ENCODE data around the gene PIGQ. TPM values are rescaled to one million over a fixed set of nuclear protein-coding genes. Genes with fewer than 3 reads are reported as not detected.

The PIGQ gene
- total and polyA plus RNA-seq, 2 of the 8 experiments (the other 6 are each of a cell fraction or from before 2014, with no cell fraction given), result 36.0 to 49.2 TPM

DNA sequence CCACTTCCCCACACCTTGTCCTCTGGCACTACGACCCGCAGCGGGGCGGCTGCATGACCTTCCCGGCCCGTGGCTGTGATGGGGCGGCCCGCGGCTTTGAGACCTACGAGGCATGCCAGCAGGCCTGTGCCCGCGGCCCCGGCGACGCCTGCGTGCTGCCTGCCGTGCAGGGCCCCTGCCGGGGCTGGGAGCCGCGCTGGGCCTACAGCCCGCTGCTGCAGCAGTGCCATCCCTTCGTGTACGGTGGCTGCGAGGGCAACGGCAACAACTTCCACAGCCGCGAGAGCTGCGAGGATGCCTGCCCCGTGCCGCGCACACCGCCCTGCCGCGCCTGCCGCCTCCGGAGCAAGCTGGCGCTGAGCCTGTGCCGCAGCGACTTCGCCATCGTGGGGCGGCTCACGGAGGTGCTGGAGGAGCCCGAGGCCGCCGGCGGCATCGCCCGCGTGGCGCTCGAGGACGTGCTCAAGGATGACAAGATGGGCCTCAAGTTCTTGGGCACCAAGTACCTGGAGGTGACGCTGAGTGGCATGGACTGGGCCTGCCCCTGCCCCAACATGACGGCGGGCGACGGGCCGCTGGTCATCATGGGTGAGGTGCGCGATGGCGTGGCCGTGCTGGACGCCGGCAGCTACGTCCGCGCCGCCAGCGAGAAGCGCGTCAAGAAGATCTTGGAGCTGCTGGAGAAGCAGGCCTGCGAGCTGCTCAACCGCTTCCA, 63.7 kb downstream of the PIGQ start:
- no peak overlapping the region for H3K18ac ChIP-seq (ENCODE audit: extremely low read depth, low read length)
- no peak overlapping the region for H2BK5ac ChIP-seq (ENCODE audit: low read depth, low read length)
- FAIRE-seq (no peak), DNase-seq (ENCODE audit: low read depth in 1 of 2, low spot score in 2 of 2) (no peak)
- no peak overlapping the region for H2BK12ac ChIP-seq (ENCODE audit: low read depth, low read length)
- H3K79me1 ChIP-seq (ENCODE audit: low read depth, low read length), result no peaks in the 10 kb centered on the region
- peaks cover 0 to 21% (median 3%) of the 10 kb centered on the region in 4 experiments; a peak in 4 of 8 replicates for H3K36me3 ChIP-seq (ENCODE audit: control insufficient read depth in 2 of 4, insufficient read depth in 4 of 4, low read length in 3 of 4)
- H3K4ac ChIP-seq (replicated peaks; ENCODE audit: insufficient read length, low read depth, low read length), result no peak overlapping the region
- peaks cover 0 to 6% of the 10 kb centered on the region in 2 experiments; a peak in 1 of 4 replicates for H3K79me2 ChIP-seq (ENCODE audit: control insufficient read depth in 1 of 2, insufficient read depth in 2 of 2, low read length in 2 of 2)
- no peak overlapping the region for H2AK5ac ChIP-seq (ENCODE audit: low read depth, low read length)
- H4K91ac ChIP-seq (replicated peaks; ENCODE audit: insufficient read length, low read length), result no peak overlapping the region
- no peak overlapping the region for H3K14ac ChIP-seq (ENCODE audit: insufficient read length)
- H2AFZ ChIP-seq (ENCODE audit: low read length), result no peak overlapping the region
- POLR2A ChIA-PET (ENCODE audit: partially characterized antibody), result interaction anchor here (0.7 to 2.2 kb wide), 6 partner anchors 12 to 263 kb away, joined by 3 to 5 read pairs (median 4); partner anchors contain the start of gene MRPL28
- H3K56ac ChIP-seq (replicated peaks; ENCODE audit: insufficient read length, low read depth, low read length), result no peak overlapping the region
- no peaks in the 10 kb centered on the region for H3K9me3 ChIP-seq (ENCODE audit: insufficient read depth in 2 of 2, low read depth in 1 of 2, low read length in 1 of 2)
- H3K4me3 ChIP-seq (ENCODE audit: extremely low read depth in 1 of 4, insufficient read depth in 2 of 4, low read depth in 3 of 4, low read length in 4 of 4), result no peak overlapping the region
- no peaks in the 10 kb centered on the region for H3K27me3 ChIP-seq (replicated peaks in 1 of 4; ENCODE audit: control insufficient read depth in 3 of 4, extremely low read depth in 1 of 4, insufficient read depth in 3 of 4, low read length in 3 of 4)
- no peak overlapping the region for H3K4me2 ChIP-seq (ENCODE audit: insufficient read depth in 1 of 2, low read depth in 2 of 2, low read length in 2 of 2)
- WGBS, 2 experiments (ENCODE audit: extremely low coverage in 1 of 2, insufficient coverage in 1 of 2, insufficient read length in 1 of 2, insufficient replicate concordance in 2 of 2, low coverage in 1 of 2, low lambda C conversion rate in 2 of 2, missing lambda C conversion rate in 1 of 2), result 97% methylated on average over 69 of the region's 74 CpGs; no CpG with 5 or more reads in 1 of the 2 experiments
- no peak overlapping the region for H3K27ac ChIP-seq (ENCODE audit: low read depth, low read length)
- no peak overlapping the region for H2BK15ac ChIP-seq (ENCODE audit: low read length)
- peaks cover 3 to 10% of the 10 kb centered on the region in 2 experiments for H4K20me1 ChIP-seq (replicated peaks in 1 of 2; ENCODE audit: control insufficient read depth in 1 of 2, insufficient read depth in 2 of 2, low read length in 2 of 2)
- TF ChIP-seq GABPA (IDR thresholded peaks at IDR 0.05; ENCODE audit: borderline replicate concordance, insufficient read depth, low read length), result 0 out of 2 replicates have a peak, but pooled peaks have one; percentile 13
- no peak for TF ChIP-seq SAP30 (IDR thresholded peaks at IDR 0.05; ENCODE audit: insufficient read depth, insufficient replicate concordance, low read length)
- TF ChIP-seq GTF2F1 (IDR thresholded peaks at IDR 0.05; ENCODE audit: borderline replicate concordance, low read depth, low read length), result no peak
- no peak for TF ChIP-seq TEAD4 (IDR thresholded peaks at IDR 0.05; ENCODE audit: low read depth, low read length)
- no peak for TF ChIP-seq ZNF274 (IDR thresholded peaks at IDR 0.05; ENCODE audit: borderline replicate concordance, extremely low read depth, low read length)
- TF ChIP-seq EZH2 (IDR thresholded peaks at IDR 0.05; ENCODE audit: low read depth, low read length, severe bottlenecking), result no peak
- no peak overlapping the region; the same call in 1 of the 2 replicates for H4K8ac ChIP-seq (ENCODE audit: extremely low read depth, insufficient read depth, low read length)
- H4K5ac ChIP-seq (ENCODE audit: insufficient read length, low read depth, low read length), result no peak overlapping the region
- H3K4me1 ChIP-seq (replicated peaks in 1 of 4; ENCODE audit: control insufficient read depth in 3 of 4, insufficient read depth in 4 of 4, low read length in 3 of 4), result peaks cover 0 to 40% (median 31%) of the 10 kb centered on the region in 4 experiments; a peak in 6 of 7 replicates
- no peak overlapping the region for H2BK20ac ChIP-seq (ENCODE audit: low read length)
- no peak overlapping the region for H3K9ac ChIP-seq (replicated peaks in 1 of 4; ENCODE audit: extremely low read depth in 1 of 4, low read depth in 3 of 4, low read length in 3 of 4)
- no peak overlapping the region for H2BK120ac ChIP-seq (replicated peaks; ENCODE audit: low read depth, low read length)
- CTCF ChIA-PET (ENCODE audit: partially characterized antibody), result interaction anchor here (0.6 to 1.3 kb wide), 3 partner anchors 15 to 66 kb away, joined by 3 read pairs; partner anchors contain the start of gene NHLRC4
- no peak overlapping the region for H3K23ac ChIP-seq (ENCODE audit: insufficient read length)
- H3K23me2 ChIP-seq (ENCODE audit: low read depth, low read length), result peaks cover 8% of the 10 kb centered on the region; the same call in 1 of the 2 replicates

Data from H1 (cell line).